NCI-H82 (cell line): ENCODE data around the gene BRK1.
A peak's percentile ranks its signal among the peaks of the same experiment; 100 is the strongest.
"Not testable (repeated sequence)": the region's sequence is repeated elsewhere in the genome, so short reads cannot be mapped to it uniquely, and the experiment has no call there.

Experiments used
- DNase-seq: peaks from one replicate; lab custom pipeline; 2025; lab: John Stamatoyannopoulos, UW

The BRK1 gene

DNA sequence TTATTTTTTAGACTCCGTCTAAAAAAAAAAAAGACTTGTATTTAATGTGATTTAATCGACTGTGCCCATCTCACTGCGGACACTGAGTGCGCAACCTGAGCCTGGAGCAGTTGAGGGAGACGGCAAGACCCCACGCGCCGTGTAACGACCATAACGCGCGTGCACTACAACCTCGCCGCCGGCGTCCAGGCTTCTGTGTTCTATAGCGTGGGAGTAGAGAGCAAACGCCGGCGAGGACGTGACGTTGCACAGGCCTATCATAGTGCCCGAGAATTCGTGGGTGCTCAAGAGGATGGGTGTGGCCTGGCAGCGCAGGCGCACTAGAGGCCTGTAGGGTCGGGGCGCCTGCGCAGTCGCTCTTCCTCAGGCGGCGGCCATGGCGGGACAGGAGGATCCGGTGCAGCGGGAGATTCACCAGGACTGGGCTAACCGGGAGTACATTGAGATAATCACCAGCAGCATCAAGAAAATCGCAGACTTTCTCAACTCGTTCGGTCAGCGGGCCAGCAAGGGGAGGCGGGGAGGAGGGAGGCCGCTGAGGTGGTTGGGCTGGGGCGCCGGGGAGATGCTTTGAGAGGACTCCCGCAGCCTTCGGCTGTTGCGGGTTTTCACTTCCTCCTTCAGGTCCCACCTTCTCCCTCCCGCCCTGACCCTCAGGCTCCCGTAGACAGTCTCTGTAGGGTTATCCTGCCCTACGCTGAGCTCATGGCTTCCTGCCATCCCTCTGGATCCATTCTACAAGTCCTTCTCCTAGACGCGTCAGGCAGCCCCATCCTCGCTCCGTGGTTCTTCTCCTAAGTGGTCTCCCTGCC, at the start of gene BRK1:
TSS of gene BRK1 (plus strand) at position 350 of the 812 bp plus-strand sequence. CDS start at position 377, 27 bp downstream.
- peak; percentile 98 for DNase-seq

DNA sequence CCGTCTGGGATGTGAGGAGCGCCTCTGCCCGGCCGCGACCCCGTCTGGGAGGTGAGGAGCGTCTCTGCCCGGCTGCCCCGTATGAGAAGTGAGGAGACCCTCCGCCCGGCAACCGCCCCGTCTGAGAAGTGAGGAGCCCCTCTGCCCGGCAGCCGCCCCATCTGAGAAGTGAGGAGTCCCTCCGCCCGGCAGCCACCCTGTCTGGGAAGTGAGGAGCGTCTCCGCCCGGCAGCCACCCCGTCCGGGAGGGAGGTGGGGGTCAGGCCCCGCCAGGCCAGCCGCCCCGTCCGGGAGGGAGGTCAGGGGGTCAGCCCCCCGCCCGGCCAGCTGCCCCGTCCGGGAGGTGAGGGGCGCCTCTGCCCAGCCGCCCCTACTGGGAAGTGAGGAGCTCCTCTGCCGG, 45.4 kb upstream of the BRK1 start:
- not testable (repeated sequence) for DNase-seq

DNA sequence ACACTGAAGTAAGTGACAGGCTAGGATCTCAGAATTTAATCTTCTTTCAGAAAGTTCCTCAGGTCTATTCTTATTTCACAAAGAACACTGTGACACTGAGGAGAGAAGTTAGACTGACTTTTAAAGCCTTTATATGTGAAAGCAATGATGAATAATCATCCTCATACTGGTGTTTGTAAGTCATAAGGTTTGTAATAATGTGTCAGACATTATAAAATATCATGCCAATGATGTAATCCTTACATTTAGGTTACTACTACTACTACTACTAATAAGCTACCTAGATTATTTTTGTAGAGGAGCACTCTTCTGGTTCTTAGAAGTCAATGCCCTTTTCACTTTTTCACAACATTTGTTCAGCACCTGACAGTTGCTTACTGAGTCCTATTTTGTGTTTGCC, 40.8 kb upstream of the BRK1 start:
- no peak for DNase-seq

DNA sequence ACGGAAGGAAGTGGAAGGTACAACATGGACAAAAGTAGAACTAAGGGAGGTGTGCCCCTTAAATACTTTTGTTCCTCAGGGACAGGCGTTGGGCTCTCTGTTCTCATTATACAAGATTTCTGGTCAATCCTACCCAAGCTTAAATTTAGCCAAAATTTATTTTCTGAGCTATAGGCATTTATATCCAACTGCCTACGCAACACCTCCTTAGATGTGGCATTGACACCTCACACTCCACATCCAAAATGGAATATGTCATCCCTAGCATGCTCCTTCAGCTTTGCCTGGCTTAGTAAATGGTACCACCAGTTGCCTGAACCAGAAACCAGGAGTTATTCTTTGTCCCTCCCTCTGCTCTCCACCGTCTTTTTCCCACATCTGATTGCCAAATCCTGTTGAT, 33.6 kb upstream of the BRK1 start:
- DNase-seq, result no peak

DNA sequence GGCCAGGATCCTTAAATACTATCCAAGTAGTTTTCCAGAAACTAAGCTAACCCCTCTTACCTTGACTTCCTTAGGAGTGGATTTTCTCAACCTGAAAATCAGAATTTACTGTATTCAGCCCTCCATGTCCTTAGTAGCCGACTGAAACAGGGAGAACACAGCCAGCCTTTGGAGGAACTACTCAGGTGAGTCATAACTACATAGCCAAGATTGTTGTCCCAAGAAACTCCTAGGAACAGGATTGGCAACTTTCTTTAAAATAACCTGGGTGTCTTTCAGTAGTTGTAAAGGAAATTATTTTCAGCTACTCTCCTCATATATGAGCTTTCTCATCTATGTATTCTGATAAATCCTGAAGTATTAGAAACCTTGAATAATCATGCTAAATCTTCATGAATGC, 29.7 kb upstream of the BRK1 start:
- DNase-seq, result no peak

DNA sequence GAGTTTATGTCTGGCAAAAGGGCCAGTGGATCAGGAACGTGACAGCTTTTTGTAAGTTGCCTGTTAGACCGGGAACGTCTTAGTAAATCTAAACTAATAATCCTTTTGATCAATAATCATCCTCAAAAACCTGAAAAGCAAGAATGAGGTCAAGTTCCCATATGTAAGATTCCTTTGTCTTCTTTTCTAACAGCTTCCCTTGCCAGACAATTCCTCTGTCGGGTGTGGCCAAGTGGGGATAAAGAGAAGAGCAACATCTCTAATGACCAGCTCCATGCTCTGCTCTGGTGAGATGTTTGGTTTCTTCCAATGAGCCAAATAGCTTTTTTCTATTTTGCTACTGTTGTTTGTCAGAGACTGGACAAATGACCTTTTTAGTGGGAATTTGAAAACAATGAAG, 27.2 kb upstream of the BRK1 start:
- no peak for DNase-seq

DNA sequence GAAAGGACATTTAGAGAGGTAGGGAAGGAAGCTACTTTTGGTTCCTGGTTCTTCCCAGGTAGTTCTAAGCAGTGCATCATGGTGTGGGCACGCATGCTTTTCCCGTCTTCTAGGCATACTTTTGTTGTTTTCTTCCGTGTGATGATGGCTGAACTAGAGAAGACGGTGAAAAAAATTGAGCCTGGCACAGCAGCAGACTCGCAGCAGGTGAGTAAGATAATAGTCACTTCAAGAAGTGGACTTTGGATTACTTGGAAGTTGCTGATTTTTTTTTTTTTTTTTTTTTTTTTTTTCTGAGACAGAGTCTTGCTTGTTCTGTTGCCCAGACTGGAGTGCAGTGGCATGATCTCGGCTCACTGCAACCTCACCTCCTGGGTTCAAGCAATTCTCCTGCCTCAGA, 25.3 kb upstream of the BRK1 start:
- no peak for DNase-seq

DNA sequence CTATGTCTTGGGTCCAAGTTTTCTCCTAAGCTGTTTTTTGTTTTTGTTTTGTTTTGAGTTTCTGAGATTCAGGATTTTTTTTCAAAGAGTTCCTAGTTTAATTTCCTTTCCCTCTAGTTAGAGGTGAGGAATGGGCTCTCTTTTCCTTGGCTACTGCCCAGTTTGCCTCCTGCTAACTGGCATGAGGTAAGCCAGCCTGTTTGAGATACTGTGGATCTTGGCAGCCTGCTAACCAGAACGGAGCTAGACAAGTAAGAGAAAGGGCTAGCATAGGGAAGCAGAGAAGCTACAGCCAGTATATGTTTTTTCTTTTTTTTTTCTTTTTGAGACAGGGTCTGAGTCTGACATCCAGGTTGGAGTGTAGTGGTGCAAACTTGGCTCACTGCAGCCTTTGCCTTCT, 24.7 kb upstream of the BRK1 start:
- not testable (repeated sequence) for DNase-seq

DNA sequence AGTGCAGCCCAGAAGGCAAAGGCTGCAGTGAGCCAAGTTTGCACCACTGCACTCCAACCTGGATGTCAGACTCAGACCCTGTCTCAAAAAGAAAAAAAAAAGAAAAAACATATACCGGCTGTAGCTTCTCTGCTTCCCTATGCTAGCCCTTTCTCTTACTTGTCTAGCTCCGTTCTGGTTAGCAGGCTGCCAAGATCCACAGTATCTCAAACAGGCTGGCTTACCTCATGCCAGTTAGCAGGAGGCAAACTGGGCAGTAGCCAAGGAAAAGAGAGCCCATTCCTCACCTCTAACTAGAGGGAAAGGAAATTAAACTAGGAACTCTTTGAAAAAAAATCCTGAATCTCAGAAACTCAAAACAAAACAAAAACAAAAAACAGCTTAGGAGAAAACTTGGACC, 24.1 kb upstream of the BRK1 start:
- DNase-seq, result not testable (repeated sequence)

DNA sequence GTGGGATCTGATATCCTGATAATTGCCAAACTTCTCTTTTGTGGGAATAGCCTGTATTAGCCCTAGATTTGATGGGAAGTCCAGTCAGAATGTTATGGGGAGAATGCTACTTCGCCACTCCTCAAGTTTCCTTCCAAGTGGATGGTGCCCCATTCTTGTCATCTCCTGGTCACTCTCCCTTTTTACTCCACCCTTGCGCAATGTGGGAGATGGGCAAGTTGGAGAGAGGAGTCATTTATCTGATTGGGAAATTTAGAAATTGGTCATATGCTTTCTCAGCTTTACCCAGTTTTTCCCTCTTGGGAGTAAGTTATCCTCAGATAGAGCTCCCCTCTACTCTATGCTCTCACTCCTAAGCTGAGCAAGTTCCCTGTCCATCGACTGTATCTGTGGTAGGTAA, 21.8 kb upstream of the BRK1 start:
- DNase-seq, result no peak

DNA sequence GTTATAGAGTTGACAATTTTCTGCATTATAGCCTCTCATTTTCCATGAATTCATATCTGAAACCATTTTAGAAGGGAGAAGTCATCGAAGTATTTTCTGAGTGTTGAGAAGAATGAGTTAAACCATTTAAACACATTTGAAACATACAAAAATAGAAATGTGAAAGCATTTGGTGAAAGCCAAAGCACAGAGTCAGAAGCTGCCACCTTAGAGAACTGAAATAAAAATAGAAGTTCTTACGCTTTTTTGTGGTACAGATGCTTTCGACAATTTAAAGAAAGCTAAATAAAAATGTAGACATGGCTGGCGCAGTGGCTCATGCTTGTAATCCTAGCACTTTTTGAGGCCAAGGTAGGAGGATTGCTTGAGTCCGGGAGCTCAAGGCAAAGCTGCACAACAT, 16.4 kb upstream of the BRK1 start:
- DNase-seq, result no peak

DNA sequence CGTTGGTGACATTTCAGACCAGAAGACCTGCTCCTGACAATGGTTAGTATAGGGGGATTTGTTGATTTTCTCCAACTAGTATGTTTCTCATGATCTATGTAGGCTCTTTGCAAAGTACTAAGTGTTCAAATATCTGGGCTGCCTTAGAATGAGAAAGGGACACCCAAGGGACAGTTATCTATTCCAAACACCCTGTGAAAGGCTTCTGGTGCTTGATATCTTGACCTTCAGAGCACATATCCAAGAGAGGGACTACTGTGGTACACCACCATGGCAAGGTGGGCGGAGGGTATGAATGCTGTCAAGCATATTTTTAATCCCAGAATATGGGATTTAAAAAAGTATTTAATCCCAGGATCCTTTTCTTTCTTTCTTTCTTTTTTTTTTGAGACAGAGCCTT, 8.6 kb upstream of the BRK1 start:
- no peak for DNase-seq

DNA sequence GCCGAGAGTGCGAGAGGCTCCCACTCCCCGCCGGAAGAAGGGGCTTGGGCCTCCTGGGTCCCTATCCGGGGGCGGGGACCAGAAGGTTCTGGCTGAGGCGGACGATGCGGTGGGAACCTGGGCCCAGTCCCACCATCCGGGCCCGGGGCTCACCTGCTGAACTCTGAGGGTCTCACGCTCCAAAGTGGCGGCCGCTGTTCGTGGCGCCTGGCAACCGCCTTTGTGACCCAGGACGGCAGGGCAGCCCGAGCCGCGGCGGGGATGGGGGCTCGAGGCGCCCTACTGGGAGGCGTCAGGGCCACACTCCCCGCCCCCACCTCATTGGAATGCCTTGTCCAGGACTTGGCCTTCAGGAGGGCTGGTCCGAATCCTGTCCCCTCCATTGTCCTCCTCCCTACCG, 7.4 kb upstream of the BRK1 start, which contains the start of gene FANCD2OS:
TSS of gene FANCD2OS (minus strand) at position 165 of the 400 bp plus-strand sequence. CDS start 3,481 bp downstream, outside the sequence.
- DNase-seq, result no peak

DNA sequence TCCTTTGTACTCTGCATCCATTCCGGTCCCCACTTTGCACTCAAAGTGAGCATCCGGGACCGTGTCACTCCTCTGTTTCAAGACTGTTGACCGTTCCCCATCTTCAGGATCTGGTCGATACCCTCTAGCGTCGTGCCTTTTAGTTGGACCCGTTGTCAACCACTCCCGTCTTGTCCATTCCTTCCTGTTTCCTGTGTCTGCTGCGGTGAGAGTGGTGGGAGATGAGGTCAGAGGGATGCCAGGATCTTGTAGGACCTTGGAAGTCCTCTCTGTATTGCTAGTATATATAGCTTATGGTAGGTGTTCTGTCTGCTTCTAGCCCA, 624 bp downstream of the BRK1 start:
- peak; percentile 48 for DNase-seq

DNA sequence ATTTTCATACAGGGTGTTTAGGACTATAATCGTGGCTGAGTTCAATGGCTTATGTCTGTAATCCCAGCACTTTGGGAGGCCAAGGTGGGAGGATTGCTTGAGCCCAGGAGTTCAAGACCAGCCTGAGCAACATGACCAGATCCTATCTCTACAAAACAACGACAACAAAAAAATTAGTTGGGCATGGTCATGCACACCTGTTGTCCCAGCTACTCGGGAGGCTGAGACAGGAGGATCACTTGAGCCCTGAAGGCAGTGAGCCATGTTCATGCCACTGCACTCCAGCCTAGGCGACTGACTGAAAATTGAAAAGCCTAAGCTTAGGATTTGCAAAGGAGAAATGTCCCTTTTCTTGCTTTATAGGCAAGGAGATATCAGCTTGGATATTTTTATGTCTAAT, 1.5 kb downstream of the BRK1 start:
- DNase-seq, result no peak

DNA sequence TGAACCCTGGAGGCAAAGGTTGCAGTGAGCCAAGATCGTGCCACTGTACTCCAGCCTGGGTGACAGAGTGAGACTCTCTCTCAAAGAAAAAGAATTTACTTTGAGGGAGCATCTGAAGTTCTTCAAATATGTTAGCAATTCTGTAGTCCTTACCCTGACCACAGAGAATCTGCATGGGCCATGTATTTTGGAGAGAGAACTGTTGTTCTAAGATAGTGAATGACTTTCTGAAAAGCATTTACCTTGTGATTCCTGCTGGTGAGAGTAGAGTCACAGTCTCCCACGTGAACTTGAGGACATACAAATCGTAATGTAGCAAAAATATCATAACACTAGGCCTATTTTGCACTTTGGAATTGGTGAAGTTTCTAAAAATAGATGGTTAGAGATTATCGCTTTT, 3.9 kb downstream of the BRK1 start:
- no peak for DNase-seq

DNA sequence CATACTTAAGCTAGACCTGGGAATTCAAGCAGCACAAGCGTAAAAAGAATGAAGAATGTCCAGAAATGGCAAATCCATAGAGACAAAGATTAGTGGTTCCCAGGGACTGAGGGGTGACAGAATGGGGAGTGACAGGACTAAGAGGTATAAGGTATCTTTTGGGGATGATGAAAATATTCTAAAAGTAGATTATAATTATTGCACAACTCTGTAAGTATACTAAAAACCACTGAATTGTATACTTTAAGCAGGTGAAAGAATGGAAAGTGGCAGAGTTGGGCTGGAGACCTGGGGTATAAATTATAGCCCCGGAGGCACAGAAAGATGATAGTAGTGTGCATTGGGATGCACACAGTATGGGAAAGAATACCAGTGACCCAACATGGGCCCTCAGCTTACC, 5.6 kb downstream of the BRK1 start:
- no peak for DNase-seq

DNA sequence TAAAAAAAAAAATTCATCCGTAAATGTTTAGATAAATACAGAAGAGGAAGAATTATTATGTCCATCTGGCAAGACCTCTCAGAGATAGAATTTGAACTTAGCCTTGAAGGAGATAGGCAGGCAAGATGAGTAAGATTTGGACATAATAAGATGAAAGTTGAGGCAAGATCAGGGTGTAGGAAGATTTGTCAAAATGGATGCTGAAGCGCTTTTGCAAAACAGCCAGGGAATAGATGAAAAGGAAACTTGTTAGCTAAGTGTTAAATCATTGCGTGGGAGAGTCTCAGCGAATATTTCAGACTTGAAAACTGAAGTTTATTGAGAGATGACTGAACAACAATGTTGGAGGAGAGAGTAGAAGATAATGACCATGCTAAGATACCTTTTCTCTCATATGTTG, 7.2 kb downstream of the BRK1 start:
- no peak for DNase-seq

DNA sequence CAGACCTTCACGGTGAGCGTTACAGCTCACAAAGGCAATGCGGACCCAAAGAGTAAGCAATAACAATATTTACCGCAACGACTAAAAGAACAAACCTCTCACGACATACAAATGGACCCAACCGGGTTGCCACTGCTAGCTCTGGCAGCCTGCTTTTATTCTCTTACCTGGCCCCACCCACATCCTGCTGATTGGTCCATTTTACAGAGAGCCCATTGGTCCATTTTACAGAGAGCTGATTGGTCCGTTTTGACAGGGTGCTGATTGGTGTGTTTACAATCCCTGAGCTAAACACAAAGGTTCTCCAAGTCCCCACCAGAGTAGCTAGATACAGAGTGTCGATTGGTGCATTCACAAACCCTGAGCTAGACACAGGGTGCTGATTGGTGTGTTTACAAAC, 20.4 kb downstream of the BRK1 start:
- not testable (repeated sequence) for DNase-seq

DNA sequence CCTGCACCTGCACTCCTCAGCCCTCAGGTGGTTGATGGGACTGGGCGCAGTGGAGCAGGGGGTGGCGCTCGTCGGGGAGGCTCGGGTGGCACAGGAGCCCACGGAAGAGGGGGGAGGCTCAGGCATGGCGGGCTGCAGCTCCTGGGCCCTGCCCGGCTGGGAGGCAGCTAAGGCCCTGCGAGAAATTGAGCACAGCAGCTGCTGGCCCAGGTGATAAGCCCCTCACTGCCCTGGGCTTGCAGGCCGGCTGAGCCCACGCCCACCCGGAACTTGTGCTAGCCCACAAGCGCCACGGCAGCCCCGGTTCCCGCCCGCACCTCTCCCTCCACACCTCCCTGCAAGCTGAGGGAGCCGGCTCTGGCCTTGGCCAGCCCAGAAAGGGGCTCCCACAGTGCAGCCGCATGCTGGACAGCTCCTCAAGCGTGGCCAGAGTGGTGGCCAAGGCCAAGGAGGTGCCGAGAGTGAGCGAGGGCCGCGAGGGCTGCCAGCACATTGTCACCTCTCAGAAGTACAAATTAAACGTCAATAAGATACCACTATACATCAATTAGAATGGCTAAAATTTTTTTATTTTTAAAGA, 21.0 kb downstream of the BRK1 start:
- DNase-seq, result no peak

DNA sequence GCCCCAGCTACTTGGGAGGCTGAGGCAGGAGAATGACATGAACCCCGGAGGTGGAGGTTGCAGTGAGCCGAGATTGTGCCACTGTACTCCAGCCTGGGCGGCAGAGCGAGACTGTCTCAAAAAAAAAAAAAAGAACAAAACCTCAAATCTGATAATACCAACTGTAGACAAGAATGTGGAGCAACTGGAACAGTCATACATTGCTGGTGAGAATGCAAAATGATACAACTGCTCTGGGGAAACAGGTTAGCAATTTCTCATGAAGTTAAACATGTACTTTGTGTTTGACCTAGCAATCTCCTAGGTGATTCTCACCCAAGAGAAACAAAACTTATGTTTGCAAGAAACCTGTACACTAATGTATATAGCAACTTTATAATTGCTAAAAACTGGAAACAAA, 21.7 kb downstream of the BRK1 start:
- no peak for DNase-seq

DNA sequence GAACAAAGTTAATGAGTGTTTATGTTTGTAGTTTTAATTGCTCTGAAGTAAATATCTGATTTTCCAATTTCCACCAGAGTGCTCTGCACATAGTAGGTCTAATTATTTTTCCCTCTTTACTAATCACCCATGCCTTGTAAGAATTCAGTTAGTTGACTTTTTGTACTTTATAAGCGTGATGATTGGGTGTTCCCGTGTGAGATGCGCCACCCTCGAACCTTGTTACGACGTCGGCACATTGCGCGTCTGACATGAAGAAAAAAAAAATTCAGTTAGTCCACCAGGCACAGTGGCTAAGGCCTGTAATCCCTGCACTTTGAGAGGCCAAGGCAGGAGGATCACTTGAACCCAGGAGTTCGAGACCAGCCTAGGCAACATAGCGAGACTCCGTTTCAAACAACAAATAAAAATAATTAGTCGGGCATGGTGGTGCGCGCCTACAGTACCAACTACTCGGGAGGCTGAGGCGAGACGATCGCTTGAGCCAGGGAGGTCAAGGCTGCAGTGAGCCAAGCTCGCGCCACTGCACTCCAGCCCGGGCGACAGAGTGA, 25.6 kb downstream of the BRK1 start:
- peak; percentile 34 for DNase-seq

DNA sequence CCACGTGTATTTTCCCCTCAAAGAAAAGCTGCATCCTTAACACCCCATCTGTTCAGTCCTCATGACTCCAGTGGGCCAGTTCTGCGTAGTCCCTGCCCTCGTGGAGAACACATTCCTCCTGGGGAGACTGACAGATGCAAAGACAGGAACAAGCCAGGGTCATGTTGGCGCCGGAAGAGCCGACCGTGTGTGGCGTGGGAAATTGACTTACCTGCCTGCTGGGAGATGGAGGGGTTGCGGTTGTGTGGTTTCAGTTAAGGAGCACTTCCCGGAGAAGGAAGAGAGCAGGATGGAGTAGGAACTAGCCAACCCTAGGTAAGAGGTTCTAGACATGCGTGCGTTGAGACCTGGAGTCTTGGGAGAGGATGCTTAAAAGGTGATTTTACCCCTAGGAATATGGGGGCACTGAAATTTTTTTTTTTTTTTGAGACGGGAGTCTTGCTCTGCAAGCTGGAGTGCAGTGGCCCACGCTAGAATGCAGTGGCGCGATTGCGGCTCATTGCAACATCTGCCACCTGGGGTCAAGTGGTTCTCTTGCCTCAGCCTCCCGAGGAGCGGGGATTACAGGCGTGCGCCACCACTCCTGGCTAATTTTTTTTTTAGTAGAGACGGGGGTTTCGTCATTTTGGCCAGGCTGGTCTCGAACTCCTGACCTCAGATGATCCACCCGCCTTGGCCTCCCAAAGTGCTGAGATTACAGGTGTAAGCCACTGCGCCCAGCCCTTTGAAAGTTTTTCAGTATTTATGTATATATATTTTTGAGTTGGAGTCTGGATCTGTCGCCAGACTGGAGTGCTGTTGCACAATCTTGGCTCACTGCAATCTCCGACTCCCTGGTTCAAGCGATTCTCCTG, 27.5 kb downstream of the BRK1 start:
- DNase-seq, result peak; percentile 36
